Ovary (tissue), 9 donors: ENCODE data around the gene RGS6. TPM values are rescaled to one million over a fixed set of nuclear protein-coding genes. Genes with fewer than 3 reads are reported as not detected.
A peak's percentile ranks its signal among the peaks of the same experiment; 100 is the strongest.

Source experiments
- DNase-seq, 5 donors: peaks; one replicate each; pipeline ENCODE4 v3.0.0-alpha.2; 2019 to 2020
- H3K27ac ChIP-seq, 2 donors: fragments of 200-600 bp; one replicate each; pipeline versions ENCODE4 v1.5.1 to v1.8.0; 2019 to 2022
- H3K27me3 ChIP-seq: fragments of 200-600 bp; one replicate; pipeline ENCODE4 v1.8.0; 2022
- H3K36me3 ChIP-seq: fragments of 200-600 bp; sonication (generic); one replicate; pipeline ENCODE4 v1.5.1; 2019
- H3K4me1 ChIP-seq: one replicate; pipeline ENCODE4 v1.8.1; 2013; ENCODE audit warnings: mild to moderate bottlenecking, moderate library complexity; ENCODE audit not compliant: insufficient read depth
- H3K4me3 ChIP-seq: fragments of 200-600 bp; sonication (generic); one replicate; pipeline ENCODE4 v1.5.1; 2017
- H3K9me3 ChIP-seq, 2 donors: fragments of 200-600 bp in 1 of 2; sonication (generic) in 1 of 2; one replicate each; pipeline versions ENCODE4 v1.5.1 to v1.8.1; 2013 to 2019; ENCODE audit warnings: mild to moderate bottlenecking in 1 of 2, moderate library complexity in 1 of 2
- EP300 ChIP-seq: sonication (generic); formaldehyde crosslinking; IDR thresholded peaks from one replicate; pipeline ENCODE4 v1.6.1; 2017; ENCODE audit warnings: antibody characterized with exemption
- POLR2A ChIP-seq: fragments of 450-650 bp; IDR thresholded peaks from one replicate; pipeline ENCODE4 v1.6.1; 2017; ENCODE audit warnings: antibody characterized with exemption, mild to moderate bottlenecking, moderate library complexity
- WGBS, 3 donors: extraction: QIAGEN DNeasy Blood & Tissue Kit in 1 of 3; methylation state at CpG; one replicate each; pipeline versions ENCODE4 v1.1.5 to v1.1.7; 2013 to 2017; 5-methylcytosine and 5-hydroxymethylcytosine counted together
- intact Hi-C, 4 donors: fragments of 100-400 bp; cut with DNase I; formaldehyde crosslinking; loops; one replicate each; pipeline versions ENCODE4 v1.11.0 to v1.15.1; 2022 to 2023
- polyA plus RNA-seq, 2 donors: library from polyadenylated mRNA; stranded (reverse); fragments of 200-250 nt in 1 of 2; fragments of 350-450 nt in 1 of 2; fragmentation: Illumina TruSeq in 1 of 2; extraction: RNeasy Lipid Tissue Mini Kit (QIAGEN cat#74804) in 1 of 2; gene quantifications; one replicate each; pipeline ENCODE4 v1.2.3, GENCODE V29; 2013 to 2014
- total RNA-seq, 7 donors: library from RNA; depleted of rRNA in 2 of 7; stranded (reverse); fragments of >200 nt in 2 of 7; fragmentation: NEBNext Ultra II Directional in 3 of 7; extraction: Animal tissue kit (Norgen Biotek cat#: 25700) in 3 of 7; gene quantifications; one replicate each; pipeline versions ENCODE4 v1.1.0 to v1.2.4, GENCODE V29; 2016 to 2023
- TF ChIP-seq, protein P1 (sequence below), 3 donors: fragments of 450-650 bp in 2 of 3; fragments of 200-600 bp in 1 of 3; IDR thresholded peaks; one replicate each; pipeline versions ENCODE4 v1.5.1 to v1.8.0; 2016 to 2022; ENCODE audit warnings: antibody characterized with exemption in 3 of 3, mild to moderate bottlenecking in 1 of 3
- donor health status: DM: no; HTN: no; CAD: no; lungs with moderate emphysema.
- donor health status: DM: no; HTN: no; CAD: no.
- donor health status: Bipolar disorder and iron deficiency.
- donor health status: DM: yes; HTN: yes; CAD: no.
- donor health status: DM: no; HTN: no; CAD: no.
- donor health status: DM: yes; HTN: yes; CAD: no.

Gene RGS6
- total and polyA plus RNA-seq, 9 donors: 0.53 to 6.9 (median 1.1) TPM

DNA sequence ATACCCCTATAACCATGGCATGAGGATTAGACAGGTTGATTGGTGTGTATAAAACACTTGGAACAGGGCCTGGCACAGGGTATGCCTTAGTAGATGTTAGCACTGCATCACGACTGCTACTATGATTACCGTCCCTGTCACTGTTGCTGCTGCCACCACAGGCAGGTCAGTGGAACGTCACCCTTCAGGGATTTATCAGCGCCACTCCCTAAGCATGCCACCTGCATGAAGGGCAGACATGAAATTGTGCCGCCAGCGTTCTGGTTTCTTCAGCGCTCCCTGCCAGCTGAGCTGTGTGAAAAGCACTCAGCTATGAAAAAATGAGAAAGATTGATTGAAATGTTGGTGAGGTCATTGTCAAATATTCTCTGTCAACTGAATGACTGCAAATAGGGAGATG lies 484.7 kb downstream of the RGS6 start:
- DNase-seq: no peak
- intact Hi-C loops: no loop called here
- Histone ChIP-seq H3K36me3 (no peaks in the 10 kb centered on the region), H3K9me3 (peaks cover 0 to 3% of the 10 kb centered on the region in 2 donors), H3K27ac (no peak overlapping the region), H3K4me3 (no peak overlapping the region), H3K4me1 (peaks cover 2% of the 10 kb centered on the region), H3K27me3 (no peaks in the 10 kb centered on the region)
- 81 to 93% (median 82%) methylated on average over 7 of the region's 7 CpGs for WGBS, 3 donors
- TF ChIP-seq, protein P1, sequence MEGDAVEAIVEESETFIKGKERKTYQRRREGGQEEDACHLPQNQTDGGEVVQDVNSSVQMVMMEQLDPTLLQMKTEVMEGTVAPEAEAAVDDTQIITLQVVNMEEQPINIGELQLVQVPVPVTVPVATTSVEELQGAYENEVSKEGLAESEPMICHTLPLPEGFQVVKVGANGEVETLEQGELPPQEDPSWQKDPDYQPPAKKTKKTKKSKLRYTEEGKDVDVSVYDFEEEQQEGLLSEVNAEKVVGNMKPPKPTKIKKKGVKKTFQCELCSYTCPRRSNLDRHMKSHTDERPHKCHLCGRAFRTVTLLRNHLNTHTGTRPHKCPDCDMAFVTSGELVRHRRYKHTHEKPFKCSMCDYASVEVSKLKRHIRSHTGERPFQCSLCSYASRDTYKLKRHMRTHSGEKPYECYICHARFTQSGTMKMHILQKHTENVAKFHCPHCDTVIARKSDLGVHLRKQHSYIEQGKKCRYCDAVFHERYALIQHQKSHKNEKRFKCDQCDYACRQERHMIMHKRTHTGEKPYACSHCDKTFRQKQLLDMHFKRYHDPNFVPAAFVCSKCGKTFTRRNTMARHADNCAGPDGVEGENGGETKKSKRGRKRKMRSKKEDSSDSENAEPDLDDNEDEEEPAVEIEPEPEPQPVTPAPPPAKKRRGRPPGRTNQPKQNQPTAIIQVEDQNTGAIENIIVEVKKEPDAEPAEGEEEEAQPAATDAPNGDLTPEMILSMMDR (IDR thresholded peaks at IDR 0.05): no peak
- TF ChIP-seq POLR2A: no peak
- no peak for TF ChIP-seq EP300

DNA sequence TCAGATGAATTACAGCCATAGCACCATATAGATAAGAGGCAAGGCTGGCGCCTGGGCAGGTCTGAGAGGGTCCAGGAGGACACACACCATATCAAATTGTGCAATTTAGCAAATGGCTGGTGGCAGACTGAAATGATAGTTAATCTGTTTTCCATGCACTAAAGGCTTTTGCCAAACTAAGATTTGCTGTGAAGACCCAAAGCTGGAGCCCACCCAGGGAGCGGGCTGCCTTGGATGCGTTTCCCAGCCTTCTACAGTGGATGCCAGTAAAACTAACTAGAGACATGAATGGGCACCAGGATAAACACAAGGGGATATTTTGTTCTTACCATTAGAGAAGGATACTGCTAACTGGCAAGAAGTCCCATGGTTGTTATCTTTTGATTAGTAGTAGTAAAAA lies 486.6 kb downstream of the RGS6 start:
- Histone ChIP-seq H3K36me3 (no peaks in the 10 kb centered on the region), H3K4me3 (no peak overlapping the region), H3K27ac (no peak overlapping the region), H3K9me3 (peaks cover 0 to 3% of the 10 kb centered on the region in 2 donors), H3K27me3 (no peaks in the 10 kb centered on the region), H3K4me1 (peaks cover 2% of the 10 kb centered on the region)
- TF ChIP-seq EP300 (no peak), POLR2A (no peak)
- TF ChIP-seq, protein P1 (IDR thresholded peaks at IDR 0.05): no peak
- DNase-seq: no peak
- intact Hi-C loops: no loop called here
- WGBS, 3 donors: 69 to 80% (median 73%) methylated on average over 3 of the region's 3 CpGs

DNA sequence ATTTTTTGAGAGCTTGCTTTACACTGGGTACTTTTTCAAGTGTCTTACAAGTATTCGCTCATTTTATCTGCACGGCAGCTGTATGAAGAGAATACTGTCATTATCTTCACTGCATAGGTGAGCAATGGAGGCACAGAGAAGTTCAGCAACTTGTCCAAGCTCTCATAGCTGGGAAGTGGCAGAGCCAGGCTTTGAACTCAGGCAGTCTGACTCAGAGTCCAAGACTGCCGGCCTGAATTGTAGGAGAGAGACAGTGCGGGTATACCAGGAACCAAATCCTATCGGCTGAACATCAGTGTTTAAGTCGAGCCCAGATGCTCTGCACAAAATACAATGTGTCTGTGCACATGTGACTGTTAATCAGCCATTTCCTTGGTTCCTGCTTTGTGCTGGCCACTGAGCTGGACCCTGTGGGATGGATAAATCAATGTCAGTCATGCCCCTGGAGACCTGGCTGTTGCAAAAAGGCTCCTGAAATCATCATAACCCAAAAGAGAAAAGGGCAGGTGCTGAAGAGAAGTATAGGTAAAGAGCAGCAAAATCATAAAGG lies 487.1 kb downstream of the RGS6 start:
- H3K9me3 ChIP-seq: peaks cover 0 to 3% of the 10 kb centered on the region in 2 donors
- H3K27me3 ChIP-seq: no peaks in the 10 kb centered on the region
- WGBS, 3 donors: 77 to 88% (median 83%) methylated on average over 6 of the region's 6 CpGs
- TF ChIP-seq EP300 (no peak), POLR2A (no peak)
- TF ChIP-seq, protein P1 (IDR thresholded peaks at IDR 0.05): no peak
- peaks cover 2% of the 10 kb centered on the region for H3K4me1 ChIP-seq
- H3K36me3 ChIP-seq: no peaks in the 10 kb centered on the region
- H3K4me3 ChIP-seq: no peak overlapping the region
- DNase-seq: no peak
- intact Hi-C loops: no loop called here
- no peak overlapping the region for H3K27ac ChIP-seq

DNA sequence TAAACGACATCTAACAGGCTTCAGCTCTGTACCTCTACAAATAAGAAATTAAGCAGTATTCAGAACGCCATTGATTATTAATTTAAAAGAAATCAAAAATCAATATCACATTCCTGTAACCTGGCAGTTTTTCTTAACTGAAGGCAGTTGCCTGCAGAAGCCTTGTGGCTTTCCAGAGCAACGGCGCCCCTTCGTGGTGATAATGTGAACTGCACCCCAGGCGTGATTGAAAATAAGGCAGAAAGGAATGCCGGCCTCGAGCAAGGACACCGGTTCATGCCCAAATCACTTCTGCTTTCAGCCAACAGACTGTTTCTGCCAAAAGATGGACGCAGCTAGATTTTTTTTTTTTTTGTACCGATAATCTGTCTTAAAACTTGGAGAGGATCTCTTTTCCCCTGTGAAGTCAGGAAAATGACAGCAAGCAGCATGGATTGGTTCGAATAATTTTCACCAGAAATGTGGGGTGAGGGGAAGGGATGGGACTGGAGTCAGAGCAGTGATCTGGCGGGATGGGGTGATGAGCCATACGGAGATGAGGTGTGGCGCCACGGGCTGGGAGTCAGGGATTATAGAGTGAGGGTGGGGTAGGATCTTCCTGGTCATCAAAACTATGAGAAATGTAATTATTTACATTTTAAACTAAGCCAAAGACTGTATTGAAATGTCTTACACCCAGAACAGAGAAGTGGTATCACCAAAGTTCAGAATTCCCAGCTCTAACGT lies 488.7 kb downstream of the RGS6 start:
- TF ChIP-seq, protein P1 (IDR thresholded peaks at IDR 0.05): peak; percentile 47 to 77 (median 72)
- no peak for TF ChIP-seq EP300
- Histone ChIP-seq H3K27me3 (no peaks in the 10 kb centered on the region), H3K36me3 (no peaks in the 10 kb centered on the region), H3K4me3 (no peak overlapping the region), H3K4me1 (peaks cover 2% of the 10 kb centered on the region), H3K9me3 (no peaks in the 10 kb centered on the region), H3K27ac (no peak overlapping the region)
- DNase-seq: peak; percentile 64 to 92 (median 83)
- intact Hi-C loops: loop anchor here in 1 of 4 donors (10.0 kb wide), 1 partner anchor 486 kb away; the partner anchor contains the start of gene RGS6
- WGBS, 3 donors: 10 to 20% (median 14%) methylated on average over 17 of the region's 17 CpGs
